HG03159 (cell line): ENCODE data around the gene PDPR.
"Not testable (repeated sequence)": the region's sequence is repeated elsewhere in the genome, so short reads cannot be mapped to it uniquely, and the experiment has no call there.

Source experiments
- ATAC-seq: cut with Tn5 transposase; IDR thresholded peaks from one replicate; pipeline ENCODE4 v1.9.1; 2021; ENCODE audit warnings: mild to moderate bottlenecking, moderate library complexity; ENCODE audit not compliant: unreplicated experiment

The PDPR gene

GRCh38 chr16:70127706-70128105 lies 13.6 kb downstream of the PDPR start:
- ATAC-seq = not testable (repeated sequence)

GRCh38 chr16:70128844-70129243 lies 14.7 kb downstream of the PDPR start:
- ATAC-seq = not testable (repeated sequence)

GRCh38 chr16:70135796-70136195 lies 21.7 kb downstream of the PDPR start:
- not testable (repeated sequence) for ATAC-seq

- ATAC-seq = not testable (repeated sequence)
Observed at GRCh38 chr16:70136595-70136994, 22.5 kb downstream of the PDPR start.

- not testable (repeated sequence) for ATAC-seq
Observed at GRCh38 chr16:70142739-70143138, 28.6 kb downstream of the PDPR start.

- not testable (repeated sequence) for ATAC-seq
Observed at GRCh38 chr16:70143231-70143895, 29.2 kb downstream of the PDPR start.

- ATAC-seq = not testable (repeated sequence)
Observed at GRCh38 chr16:70147853-70148252, 33.7 kb downstream of the PDPR start.

- not testable (repeated sequence) for ATAC-seq
Observed at GRCh38 chr16:70148453-70148852, 34.3 kb downstream of the PDPR start.

- not testable (repeated sequence) for ATAC-seq
Observed at GRCh38 chr16:70149296-70149695, 35.2 kb downstream of the PDPR start.

- no peak for ATAC-seq
Observed at GRCh38 chr16:70151391-70151790, 37.3 kb downstream of the PDPR start.

- no peak for ATAC-seq
Observed at GRCh38 chr16:70151941-70152509, 37.9 kb downstream of the PDPR start.

GRCh38 chr16:70152578-70153302 lies 38.6 kb downstream of the PDPR start:
- no peak for ATAC-seq

GRCh38 chr16:70154736-70155135 lies 40.6 kb downstream of the PDPR start:
- not testable (repeated sequence) for ATAC-seq

- no peak for ATAC-seq
Observed at GRCh38 chr16:70156207-70156978, 42.3 kb downstream of the PDPR start.

- ATAC-seq = no peak
Observed at GRCh38 chr16:70157105-70157476, 43.0 kb downstream of the PDPR start.

GRCh38 chr16:70157477-70158260 lies 43.5 kb downstream of the PDPR start:
- ATAC-seq = no peak

GRCh38 chr16:70158261-70158939 lies 44.3 kb downstream of the PDPR start:
- no peak for ATAC-seq

- ATAC-seq = no peak
Observed at GRCh38 chr16:70159355-70160348, 45.5 kb downstream of the PDPR start.

GRCh38 chr16:70160388-70160787 lies 46.3 kb downstream of the PDPR start:
- no peak for ATAC-seq
